Nephron progenitor cell (in vitro differentiated cells): ENCODE measurements around the gene DPPA4.

Experiments
- DNase-seq: peaks from one replicate; pipeline ENCODE4 v3.0.0; 2021
- H3K27ac Mint-ChIP-seq: 2 replicates; pipeline ENCODE4 v1.8.0; 2021; ENCODE audit warnings: mild to moderate bottlenecking, moderate library complexity, mixed read lengths
- H3K27me3 Mint-ChIP-seq: 2 replicates; pipeline ENCODE4 v1.8.0; 2021; ENCODE audit warnings: mild to moderate bottlenecking, low read depth, mixed read lengths; ENCODE audit not compliant: poor library complexity
- H3K36me3 Mint-ChIP-seq: 2 replicates; pipeline ENCODE4 v1.8.0; 2021; ENCODE audit warnings: low read depth, mixed read lengths
- H3K4me1 Mint-ChIP-seq: 2 replicates; pipeline ENCODE4 v1.8.0; 2021; ENCODE audit warnings: mixed read lengths
- H3K4me3 Mint-ChIP-seq: 2 replicates; pipeline ENCODE4 v1.8.0; 2021; ENCODE audit warnings: mild to moderate bottlenecking, moderate library complexity, mixed read lengths
- H3K9me3 Mint-ChIP-seq: 2 replicates; pipeline ENCODE4 v1.8.0; 2021; ENCODE audit warnings: mild to moderate bottlenecking, moderate library complexity, mixed read lengths
- CTCF ChIP-seq: fragments of 200-600 bp; sonication (generic); IDR thresholded peaks from 2 replicates; pipeline ENCODE4 v1.5.0; 2021; ENCODE audit warnings: antibody characterized with exemption

DPPA4 gene

GRCh38 chr3:109334572-109334971 lies 2.8 kb downstream of the DPPA4 start:
- DNase-seq, result no peak
- H3K4me1 Mint-ChIP-seq, result peaks cover 67% of the 10 kb centered on the region
- TF ChIP-seq CTCF, result no peak
- H3K9me3 Mint-ChIP-seq, result no peaks in the 10 kb centered on the region
- H3K27me3 Mint-ChIP-seq, result peaks cover 7% of the 10 kb centered on the region
- peak overlapping the region; percentile 25 for H3K27ac Mint-ChIP-seq
- H3K4me3 Mint-ChIP-seq, result peak overlapping the region; percentile 96
- peaks cover 27% of the 10 kb centered on the region for H3K36me3 Mint-ChIP-seq

GRCh38 chr3:109331692-109332091 lies 5.7 kb downstream of the DPPA4 start:
- TF ChIP-seq CTCF, result no peak
- DNase-seq, result no peak
- Mint-ChIP-seq H3K4me1 (peaks cover 50% of the 10 kb centered on the region), H3K9me3 (no peaks in the 10 kb centered on the region), H3K36me3 (peaks cover 53% of the 10 kb centered on the region), H3K4me3 (peak overlapping the region; percentile 31), H3K27me3 (no peaks in the 10 kb centered on the region), H3K27ac (no peak overlapping the region)

GRCh38 chr3:109330405-109330804 lies 6.9 kb downstream of the DPPA4 start:
- Mint-ChIP-seq H3K4me1 (peaks cover 53% of the 10 kb centered on the region), H3K27me3 (no peaks in the 10 kb centered on the region), H3K4me3 (no peak overlapping the region), H3K9me3 (no peaks in the 10 kb centered on the region), H3K27ac (no peak overlapping the region), H3K36me3 (peaks cover 66% of the 10 kb centered on the region)
- no peak for TF ChIP-seq CTCF
- no peak for DNase-seq

GRCh38 chr3:109328202-109328601 lies 9.1 kb downstream of the DPPA4 start:
- H3K4me3 Mint-ChIP-seq, result no peak overlapping the region
- H3K4me1 Mint-ChIP-seq, result peaks cover 31% of the 10 kb centered on the region
- DNase-seq, result no peak
- no peak for TF ChIP-seq CTCF
- H3K36me3 Mint-ChIP-seq, result peaks cover 70% of the 10 kb centered on the region
- no peaks in the 10 kb centered on the region for H3K27me3 Mint-ChIP-seq
- H3K9me3 Mint-ChIP-seq, result peaks cover 4% of the 10 kb centered on the region
- H3K27ac Mint-ChIP-seq, result peak overlapping the region; percentile 50

GRCh38 chr3:109325657-109326056 lies 11.7 kb downstream of the DPPA4 start:
- no peak for TF ChIP-seq CTCF
- Mint-ChIP-seq H3K9me3 (peaks cover 4% of the 10 kb centered on the region), H3K27ac (peak overlapping the region; percentile 88), H3K36me3 (peaks cover 66% of the 10 kb centered on the region), H3K4me1 (peaks cover 20% of the 10 kb centered on the region), H3K27me3 (no peaks in the 10 kb centered on the region), H3K4me3 (no peak overlapping the region)
- DNase-seq, result no peak

GRCh38 chr3:109325109-109325508 lies 12.2 kb downstream of the DPPA4 start:
- Mint-ChIP-seq H3K9me3 (peaks cover 4% of the 10 kb centered on the region), H3K4me3 (no peak overlapping the region), H3K36me3 (peaks cover 66% of the 10 kb centered on the region), H3K27ac (no peak overlapping the region), H3K4me1 (peaks cover 20% of the 10 kb centered on the region), H3K27me3 (no peaks in the 10 kb centered on the region)
- no peak for DNase-seq
- no peak for TF ChIP-seq CTCF
